ENCODE measurements around the gene MYH6. TPM values are rescaled to one million over a fixed set of nuclear protein-coding genes. Genes with fewer than 3 reads are reported as not detected.
A peak's percentile ranks its signal among the peaks of the same experiment; 100 is the strongest.

MYH6 gene
- total and polyA plus RNA-seq, 4 experiments from 2014 or later: not detected

- no peak for DNase-seq
- no peaks in the 10 kb centered on the region for H3K9me3 ChIP-seq (ENCODE audit: control insufficient read depth in 1 of 2, low read length in 2 of 2)
- ChIA-PET POLR2A (ENCODE audit: partially characterized antibody) (no interaction called here), CTCF (ENCODE audit: partially characterized antibody) (interaction anchor here (1.5 kb wide), 1 partner anchor 36 kb away, joined by 3 read pairs; no protein-coding TSS in a partner anchor)
- Mint-ChIP-seq H3K4me1 (no peaks in the 10 kb centered on the region), H3K36me3 (no peaks in the 10 kb centered on the region), H3K4me3 (no peak overlapping the region), H3K9me3 (peaks cover 0 to 2% (median 0%) of the 10 kb centered on the region in 8 donors), H3K27ac (no peak overlapping the region), H3K27me3 (peaks cover 3 to 6% of the 10 kb centered on the region in 2 donors)
- H3K4me3 ChIP-seq (ENCODE audit: low read length in 2 of 2): no peak overlapping the region
- H3K27ac ChIP-seq (ENCODE audit: low read depth, low read length): no peak overlapping the region
- no peaks in the 10 kb centered on the region for H3K27me3 ChIP-seq (ENCODE audit: insufficient read depth, low read length)
- H3K4me1 ChIP-seq (ENCODE audit: insufficient read depth, low read length): no peaks in the 10 kb centered on the region
- H3K36me3 ChIP-seq (ENCODE audit: insufficient read depth, low read length): no peaks in the 10 kb centered on the region
- intact Hi-C loops (cut with micrococcal nuclease): no loop called here
Observed at GRCh38 chr14:23415821-23416778, 8.0 kb upstream of the MYH6 start.

- intact Hi-C loops (cut with micrococcal nuclease): no loop called here
- POLR2A ChIA-PET (ENCODE audit: partially characterized antibody): no interaction called here
Observed at GRCh38 chr14:23414906-23415820, 7.1 kb upstream of the MYH6 start.

GRCh38 chr14:23414254-23414653 lies 6.2 kb upstream of the MYH6 start:
- no peak overlapping the region for H3K27ac Mint-ChIP-seq
- POLR2A ChIA-PET (ENCODE audit: partially characterized antibody): no interaction called here
- no peaks in the 10 kb centered on the region for H3K36me3 ChIP-seq (ENCODE audit: insufficient read depth, low read length)
- H3K4me1 ChIP-seq (ENCODE audit: insufficient read depth, low read length): no peaks in the 10 kb centered on the region
- H3K9me3 Mint-ChIP-seq: peaks cover 0 to 2% (median 0%) of the 10 kb centered on the region in 8 donors
- no peaks in the 10 kb centered on the region for H3K4me1 Mint-ChIP-seq
- H3K9me3 ChIP-seq (ENCODE audit: control insufficient read depth in 1 of 2, low read length in 2 of 2): no peaks in the 10 kb centered on the region
- H3K4me3 Mint-ChIP-seq: no peak overlapping the region
- CTCF ChIA-PET (ENCODE audit: partially characterized antibody): interaction anchor here (1.0 kb wide), 2 partner anchors 9 to 34 kb away, joined by 3 read pairs; no protein-coding TSS in a partner anchor
- no peaks in the 10 kb centered on the region for H3K27me3 ChIP-seq (ENCODE audit: insufficient read depth, low read length)
- intact Hi-C loops (cut with micrococcal nuclease): no loop called here
- no peak overlapping the region for H3K4me3 ChIP-seq (ENCODE audit: low read length in 2 of 2)
- peaks cover 2 to 12% of the 10 kb centered on the region in 2 donors for H3K27me3 Mint-ChIP-seq
- no peaks in the 10 kb centered on the region for H3K36me3 Mint-ChIP-seq
- no peak overlapping the region for H3K27ac ChIP-seq (ENCODE audit: low read depth, low read length)
- no peak for DNase-seq

More at GRCh38 chr14:23414906-23415820, 7.1 kb upstream of the MYH6 start:
- Mint-ChIP-seq H3K36me3 (no peaks in the 10 kb centered on the region), H3K4me3 (no peak overlapping the region), H3K4me1 (no peaks in the 10 kb centered on the region), H3K27ac (peak overlapping the region in 1 of 7 donors; percentile 51), H3K27me3 (peaks cover 4 to 12% of the 10 kb centered on the region in 2 donors), H3K9me3 (peaks cover 0 to 2% (median 0%) of the 10 kb centered on the region in 8 donors)
- no peak overlapping the region for H3K27ac ChIP-seq (ENCODE audit: low read depth, low read length)
- H3K27me3 ChIP-seq (ENCODE audit: insufficient read depth, low read length): no peaks in the 10 kb centered on the region
- no peaks in the 10 kb centered on the region for H3K9me3 ChIP-seq (ENCODE audit: control insufficient read depth in 1 of 2, low read length in 2 of 2)
- no peak for DNase-seq
- H3K4me1 ChIP-seq (ENCODE audit: insufficient read depth, low read length): no peaks in the 10 kb centered on the region
- no peaks in the 10 kb centered on the region for H3K36me3 ChIP-seq (ENCODE audit: insufficient read depth, low read length)
- CTCF ChIA-PET (ENCODE audit: partially characterized antibody): interaction anchor here (1.0 kb wide), 2 partner anchors 8 to 35 kb away, joined by 3 read pairs; no protein-coding TSS in a partner anchor
- no peak overlapping the region for H3K4me3 ChIP-seq (ENCODE audit: low read length in 2 of 2)

- Histone ChIP-seq H3K4me1 (ENCODE audit: insufficient read depth, low read length) (no peaks in the 10 kb centered on the region), H3K4me3 (ENCODE audit: low read length in 2 of 2) (no peak overlapping the region), H3K27ac (ENCODE audit: low read depth, low read length) (no peak overlapping the region), H3K9me3 (ENCODE audit: control insufficient read depth in 1 of 2, low read length in 2 of 2) (no peaks in the 10 kb centered on the region), H3K36me3 (ENCODE audit: insufficient read depth, low read length) (no peaks in the 10 kb centered on the region), H3K27me3 (ENCODE audit: insufficient read depth, low read length) (no peaks in the 10 kb centered on the region)
- no peaks in the 10 kb centered on the region for H3K4me1 Mint-ChIP-seq
- no peaks in the 10 kb centered on the region for H3K36me3 Mint-ChIP-seq
- H3K9me3 Mint-ChIP-seq: peaks cover 0 to 2% (median 0%) of the 10 kb centered on the region in 8 donors
- no peak for DNase-seq
- peak overlapping the region in 1 of 7 donors; percentile 30 for H3K27ac Mint-ChIP-seq
- no peak overlapping the region for H3K4me3 Mint-ChIP-seq
- ChIA-PET CTCF (ENCODE audit: partially characterized antibody) (no interaction called here), POLR2A (ENCODE audit: partially characterized antibody) (no interaction called here)
- peaks cover 2 to 14% of the 10 kb centered on the region in 2 donors for H3K27me3 Mint-ChIP-seq
- intact Hi-C loops (cut with micrococcal nuclease): no loop called here
Observed at GRCh38 chr14:23413681-23414080, 5.6 kb upstream of the MYH6 start.

GRCh38 chr14:23411563-23412525 lies 3.8 kb upstream of the MYH6 start:
- Mint-ChIP-seq H3K27ac (no peak overlapping the region), H3K36me3 (no peaks in the 10 kb centered on the region), H3K27me3 (peaks cover 6 to 18% of the 10 kb centered on the region in 2 donors), H3K4me3 (no peak overlapping the region), H3K4me1 (no peaks in the 10 kb centered on the region), H3K9me3 (peaks cover 0 to 3% (median 0%) of the 10 kb centered on the region in 8 donors)
- H3K4me3 ChIP-seq (ENCODE audit: low read length in 2 of 2): no peak overlapping the region
- H3K27ac ChIP-seq (ENCODE audit: low read depth, low read length): no peak overlapping the region
- no peaks in the 10 kb centered on the region for H3K27me3 ChIP-seq (ENCODE audit: insufficient read depth, low read length)
- intact Hi-C loops (cut with micrococcal nuclease): no loop called here
- H3K36me3 ChIP-seq (ENCODE audit: insufficient read depth, low read length): no peaks in the 10 kb centered on the region
- POLR2A ChIA-PET (ENCODE audit: partially characterized antibody): no interaction called here
- no peaks in the 10 kb centered on the region for H3K4me1 ChIP-seq (ENCODE audit: insufficient read depth, low read length)
- CTCF ChIA-PET (ENCODE audit: partially characterized antibody): no interaction called here
- DNase-seq: no peak
- no peaks in the 10 kb centered on the region for H3K9me3 ChIP-seq (ENCODE audit: control insufficient read depth in 1 of 2, low read length in 2 of 2)

GRCh38 chr14:23409966-23410635 lies 2.0 kb upstream of the MYH6 start:
- POLR2A ChIA-PET (ENCODE audit: partially characterized antibody): no interaction called here
- no peaks in the 10 kb centered on the region for H3K27me3 ChIP-seq (ENCODE audit: insufficient read depth, low read length)
- Mint-ChIP-seq H3K4me3 (no peak overlapping the region), H3K36me3 (no peaks in the 10 kb centered on the region), H3K27ac (no peak overlapping the region), H3K27me3 (peaks cover 6 to 16% of the 10 kb centered on the region in 2 donors), H3K4me1 (no peaks in the 10 kb centered on the region), H3K9me3 (peaks cover 0 to 3% (median 0%) of the 10 kb centered on the region in 8 donors)
- intact Hi-C loops (cut with micrococcal nuclease): no loop called here
- no peaks in the 10 kb centered on the region for H3K4me1 ChIP-seq (ENCODE audit: insufficient read depth, low read length)
- CTCF ChIA-PET (ENCODE audit: partially characterized antibody): interaction anchor here (0.5 to 1.4 kb wide), 2 partner anchors 30 to 1522 kb away, joined by 3 to 4 read pairs; no protein-coding TSS in a partner anchor
- no peaks in the 10 kb centered on the region for H3K9me3 ChIP-seq (ENCODE audit: control insufficient read depth in 1 of 2, low read length in 2 of 2)
- H3K4me3 ChIP-seq (ENCODE audit: low read length in 2 of 2): no peak overlapping the region
- no peaks in the 10 kb centered on the region for H3K36me3 ChIP-seq (ENCODE audit: insufficient read depth, low read length)
- no peak overlapping the region for H3K27ac ChIP-seq (ENCODE audit: low read depth, low read length)
- no peak for DNase-seq
